HG02588 (cell line): ENCODE measurements around the gene SRXN1.
"Not testable (repeated sequence)": the region's sequence is repeated elsewhere in the genome, so short reads cannot be mapped to it uniquely, and the experiment has no call there.

Experiments used
- ATAC-seq: cut with Tn5 transposase; IDR thresholded peaks from one replicate; pipeline ENCODE4 v1.9.1; 2021; ENCODE audit warnings: mild to moderate bottlenecking, moderate library complexity; ENCODE audit not compliant: unreplicated experiment

The SRXN1 gene

GRCh38 chr20:655726-656624 lies 3.0 kb upstream of the SRXN1 start:
- no peak for ATAC-seq

DNA sequence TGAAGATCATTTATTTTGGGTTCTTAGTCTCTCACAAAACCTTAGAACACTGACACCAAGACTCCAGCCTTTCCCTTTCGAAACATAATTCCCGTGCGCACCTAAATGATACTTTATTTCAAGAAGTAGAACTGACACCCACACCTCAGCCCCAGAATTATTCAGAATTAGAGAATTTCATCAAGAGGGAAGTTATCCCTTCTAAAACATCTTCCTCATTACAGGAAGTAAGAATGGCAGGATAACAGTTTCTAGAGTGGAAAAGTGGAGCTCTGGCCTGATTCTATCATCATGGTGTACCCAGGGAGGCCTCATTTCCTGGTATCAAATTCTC lies 1.4 kb upstream of the SRXN1 start:
- ATAC-seq = no peak

- ATAC-seq = no peak
Measured at GRCh38 chr20:653590-654416, 803 bp upstream of the SRXN1 start.

GRCh38 chr20:652615-653109 lies 338 bp downstream of the SRXN1 start:
- no peak for ATAC-seq

GRCh38 chr20:651713-652614 lies 1.0 kb downstream of the SRXN1 start:
- no peak for ATAC-seq

DNA sequence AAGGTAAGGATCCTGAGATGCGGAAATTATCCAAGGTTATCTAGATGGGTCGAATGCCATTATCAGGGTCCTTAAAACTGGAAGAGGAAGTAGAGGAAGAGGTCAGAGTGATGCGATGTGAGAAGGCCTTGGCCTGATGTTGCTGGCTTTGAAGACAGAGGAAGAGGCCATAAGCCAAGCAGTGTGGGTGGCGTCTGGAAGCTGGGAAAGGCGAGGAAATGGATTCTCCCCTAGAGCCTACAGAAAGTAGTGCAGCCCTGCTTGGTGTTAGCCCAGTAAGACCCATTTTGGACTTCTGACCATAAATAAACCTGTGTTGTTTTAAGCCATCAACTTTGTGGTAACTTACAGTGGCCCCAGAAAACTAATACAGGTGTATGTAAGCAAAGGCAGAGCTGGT lies 2.0 kb downstream of the SRXN1 start:
- no peak for ATAC-seq

GRCh38 chr20:650281-650680 lies 2.7 kb downstream of the SRXN1 start:
- no peak for ATAC-seq

DNA sequence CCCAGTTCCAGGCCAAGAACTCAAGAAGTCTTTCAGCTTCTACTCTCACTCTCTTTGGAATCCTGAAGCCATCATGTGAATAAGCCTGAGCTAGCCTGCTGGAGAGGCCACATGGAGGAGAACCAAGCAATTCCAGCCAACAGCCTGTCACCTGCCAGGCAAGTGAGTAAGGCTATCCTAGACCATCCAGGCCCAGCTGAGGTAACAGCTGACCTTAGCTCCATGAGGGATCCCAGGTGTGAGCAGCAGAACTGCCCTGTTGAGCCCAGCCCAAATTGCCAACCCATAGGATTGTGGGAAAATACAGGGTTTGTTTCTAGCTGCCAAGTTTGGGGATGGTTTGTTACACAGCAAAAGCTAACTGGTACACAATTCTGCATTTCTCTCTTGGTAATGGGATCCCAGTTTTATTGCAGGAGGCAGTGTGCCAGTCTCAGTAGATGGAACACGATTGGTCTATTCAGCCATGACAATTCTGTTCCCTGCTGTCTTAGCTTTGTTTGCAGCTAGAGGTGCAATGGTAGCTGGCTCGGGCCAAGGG lies 5.5 kb downstream of the SRXN1 start:
- no peak for ATAC-seq

DNA sequence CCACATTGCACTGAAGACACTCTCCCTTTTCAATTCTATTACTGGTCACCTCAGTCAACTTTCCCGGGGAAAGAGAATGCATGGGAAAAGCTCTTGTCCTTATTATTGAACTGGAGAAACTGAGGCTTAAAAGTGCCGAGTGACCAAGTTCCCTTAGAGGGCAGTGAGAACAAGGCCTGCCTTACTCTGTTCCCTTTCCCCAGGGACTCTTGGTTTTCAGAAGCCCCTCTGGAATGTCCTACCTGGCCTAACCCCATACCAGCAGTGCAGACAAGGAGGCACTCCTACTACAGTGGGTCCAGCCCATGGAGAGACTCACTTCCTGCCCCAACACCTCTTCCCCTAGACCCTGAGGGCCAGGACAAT lies 6.1 kb downstream of the SRXN1 start:
- no peak for ATAC-seq

DNA sequence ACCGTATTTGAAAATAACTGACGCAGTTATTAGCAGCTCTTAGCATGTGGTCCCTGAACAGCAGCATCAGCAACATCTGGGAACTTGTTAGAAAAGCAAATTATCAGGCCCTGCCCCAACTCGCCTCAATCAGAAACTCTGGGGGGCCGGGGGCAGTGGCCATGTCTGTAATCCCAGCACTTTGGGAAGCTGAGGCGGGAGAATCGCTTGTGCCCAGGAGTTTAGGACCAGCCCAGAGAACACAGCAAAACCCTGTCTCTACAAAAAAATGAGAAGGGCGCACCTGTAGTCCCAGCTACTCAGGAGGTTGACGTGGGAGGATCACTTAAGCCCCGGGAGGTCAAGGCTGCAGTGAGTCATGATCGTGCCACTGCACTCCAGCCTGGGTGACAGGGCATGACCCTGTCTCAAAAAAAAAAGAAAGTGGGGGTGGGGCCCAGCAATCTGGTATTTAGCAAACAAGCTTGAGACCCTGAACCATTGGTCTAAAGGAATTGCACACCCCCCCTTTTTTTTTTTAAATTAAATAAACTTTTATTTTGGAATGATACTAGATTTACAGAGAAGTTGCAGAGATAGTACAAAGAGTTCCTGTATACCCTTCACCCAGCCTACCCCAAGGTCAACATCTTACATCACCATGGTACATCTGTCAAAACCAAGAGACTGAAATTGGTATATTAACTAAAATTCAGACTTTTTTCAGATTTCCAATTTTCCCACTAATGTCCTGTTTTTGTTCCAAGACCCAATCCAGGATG lies 6.7 kb downstream of the SRXN1 start:
- no peak for ATAC-seq

- peak; percentile 62 for ATAC-seq
Measured at GRCh38 chr20:645318-646106, 7.5 kb downstream of the SRXN1 start.

DNA sequence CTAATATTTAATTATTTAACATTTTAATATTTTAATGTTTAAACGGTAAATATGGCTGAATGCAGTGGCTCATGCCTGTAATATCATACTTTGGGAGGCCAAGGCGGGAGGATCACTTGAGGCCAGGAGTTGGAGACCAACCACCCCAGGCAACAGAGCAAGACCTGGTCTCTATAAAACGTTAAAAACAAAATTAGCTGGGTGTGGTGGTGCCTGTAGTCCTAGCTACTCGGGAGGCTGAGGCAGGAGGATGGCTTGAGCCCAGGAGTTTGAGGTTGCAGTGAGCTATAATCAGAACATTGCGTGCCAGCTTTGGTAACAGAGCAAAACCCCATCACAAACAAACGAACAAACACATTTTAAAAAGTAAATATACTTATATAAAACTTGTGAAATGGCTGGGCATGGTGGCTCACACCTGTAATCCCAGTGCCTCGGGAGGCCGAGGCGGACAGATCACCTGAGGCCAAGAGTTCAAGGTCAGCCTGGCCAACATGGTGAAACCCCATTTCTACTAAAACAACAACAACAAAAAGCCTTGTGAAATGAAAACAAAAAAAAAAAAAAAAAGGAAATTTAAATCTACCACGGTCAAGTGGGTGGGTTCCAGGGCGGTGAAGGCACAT lies 8.2 kb downstream of the SRXN1 start:
- ATAC-seq = no peak

GRCh38 chr20:642398-643174 lies 10.4 kb downstream of the SRXN1 start:
- ATAC-seq = no peak

DNA sequence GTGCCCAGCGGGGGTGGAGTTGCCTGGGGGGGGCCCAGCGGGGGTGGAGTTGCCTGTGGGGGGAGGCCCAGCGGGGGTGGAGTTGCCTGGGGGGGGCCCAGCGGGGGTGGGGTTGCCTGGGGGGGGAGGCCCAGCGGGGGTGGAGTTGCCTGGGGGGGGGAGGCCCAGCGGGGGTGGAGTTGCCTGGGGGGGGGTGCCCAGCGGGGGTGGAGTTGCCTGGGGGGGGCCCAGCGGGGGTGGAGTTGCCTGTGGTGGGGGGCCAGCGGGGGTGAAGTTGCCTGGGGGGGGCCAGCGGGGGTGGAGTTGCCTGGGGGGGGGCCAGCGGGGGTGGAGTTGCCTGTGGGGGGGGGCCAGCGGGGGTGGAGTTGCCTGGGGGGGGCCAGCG lies 11.0 kb downstream of the SRXN1 start:
- not testable (repeated sequence) for ATAC-seq

DNA sequence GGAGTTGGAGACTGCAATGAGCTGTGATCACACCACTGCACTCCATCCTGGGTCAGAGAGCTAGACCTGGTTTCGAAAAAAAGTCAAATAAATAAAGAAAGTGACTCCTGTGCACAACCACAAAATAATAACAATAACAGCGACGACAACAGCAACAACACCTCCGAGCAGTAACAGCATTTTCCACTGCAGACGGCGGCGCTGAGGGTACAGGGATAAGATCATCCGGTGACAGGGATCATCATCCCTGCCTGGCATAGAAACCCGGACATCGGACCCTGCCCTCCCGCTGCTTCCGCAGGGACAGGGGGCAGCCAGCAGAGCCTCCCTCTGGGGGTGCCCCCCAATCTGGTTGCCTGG lies 11.5 kb downstream of the SRXN1 start:
- no peak for ATAC-seq

GRCh38 chr20:640674-641515 lies 12.1 kb downstream of the SRXN1 start:
- ATAC-seq = no peak

DNA sequence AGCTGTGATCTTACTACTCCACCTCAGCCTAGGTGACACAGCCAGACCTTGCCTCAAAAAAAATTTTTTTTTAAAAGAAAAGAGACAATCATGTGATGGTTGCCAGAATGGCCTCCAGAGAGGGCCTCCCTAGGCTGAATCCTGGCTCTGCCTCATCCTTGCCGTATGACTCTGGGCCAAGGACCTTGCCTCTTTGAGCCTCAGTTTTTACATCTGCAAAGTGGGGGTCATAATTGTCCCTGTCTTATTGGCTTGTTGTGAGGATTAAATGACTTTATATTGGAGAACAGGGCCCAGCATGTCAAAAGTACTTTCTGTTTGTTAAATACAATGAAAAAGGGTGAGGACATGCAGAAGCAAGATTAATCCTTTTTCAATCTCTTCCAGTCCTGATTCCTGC lies 14.4 kb downstream of the SRXN1 start:
- no peak for ATAC-seq
